ENCODE measurements around the gene ESR1.

DNA sequence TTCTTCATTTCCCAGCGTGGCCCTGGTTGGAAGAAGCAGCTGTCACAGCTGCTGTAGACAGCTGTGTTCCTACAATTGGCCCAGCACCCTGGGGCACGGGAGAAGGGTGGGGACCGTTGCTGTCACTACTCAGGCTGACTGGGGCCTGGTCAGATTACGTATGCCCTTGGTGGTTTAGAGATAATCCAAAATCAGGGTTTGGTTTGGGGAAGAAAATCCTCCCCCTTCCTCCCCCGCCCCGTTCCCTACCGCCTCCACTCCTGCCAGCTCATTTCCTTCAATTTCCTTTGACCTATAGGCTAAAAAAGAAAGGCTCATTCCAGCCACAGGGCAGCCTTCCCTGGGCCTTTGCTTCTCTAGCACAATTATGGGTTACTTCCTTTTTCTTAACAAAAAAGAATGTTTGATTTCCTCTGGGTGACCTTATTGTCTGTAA is 292.7 kb downstream of the ESR1 start:
- no peak for TF ChIP-seq CTCF (IDR thresholded peaks at IDR 0.05; ENCODE audit: low read depth, low read length, missing input control)
- TF ChIP-seq TAF1 (conservative IDR thresholded peaks at IDR 0.05) = no peak
- TF ChIP-seq, protein P1, sequence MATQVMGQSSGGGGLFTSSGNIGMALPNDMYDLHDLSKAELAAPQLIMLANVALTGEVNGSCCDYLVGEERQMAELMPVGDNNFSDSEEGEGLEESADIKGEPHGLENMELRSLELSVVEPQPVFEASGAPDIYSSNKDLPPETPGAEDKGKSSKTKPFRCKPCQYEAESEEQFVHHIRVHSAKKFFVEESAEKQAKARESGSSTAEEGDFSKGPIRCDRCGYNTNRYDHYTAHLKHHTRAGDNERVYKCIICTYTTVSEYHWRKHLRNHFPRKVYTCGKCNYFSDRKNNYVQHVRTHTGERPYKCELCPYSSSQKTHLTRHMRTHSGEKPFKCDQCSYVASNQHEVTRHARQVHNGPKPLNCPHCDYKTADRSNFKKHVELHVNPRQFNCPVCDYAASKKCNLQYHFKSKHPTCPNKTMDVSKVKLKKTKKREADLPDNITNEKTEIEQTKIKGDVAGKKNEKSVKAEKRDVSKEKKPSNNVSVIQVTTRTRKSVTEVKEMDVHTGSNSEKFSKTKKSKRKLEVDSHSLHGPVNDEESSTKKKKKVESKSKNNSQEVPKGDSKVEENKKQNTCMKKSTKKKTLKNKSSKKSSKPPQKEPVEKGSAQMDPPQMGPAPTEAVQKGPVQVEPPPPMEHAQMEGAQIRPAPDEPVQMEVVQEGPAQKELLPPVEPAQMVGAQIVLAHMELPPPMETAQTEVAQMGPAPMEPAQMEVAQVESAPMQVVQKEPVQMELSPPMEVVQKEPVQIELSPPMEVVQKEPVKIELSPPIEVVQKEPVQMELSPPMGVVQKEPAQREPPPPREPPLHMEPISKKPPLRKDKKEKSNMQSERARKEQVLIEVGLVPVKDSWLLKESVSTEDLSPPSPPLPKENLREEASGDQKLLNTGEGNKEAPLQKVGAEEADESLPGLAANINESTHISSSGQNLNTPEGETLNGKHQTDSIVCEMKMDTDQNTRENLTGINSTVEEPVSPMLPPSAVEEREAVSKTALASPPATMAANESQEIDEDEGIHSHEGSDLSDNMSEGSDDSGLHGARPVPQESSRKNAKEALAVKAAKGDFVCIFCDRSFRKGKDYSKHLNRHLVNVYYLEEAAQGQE (IDR thresholded peaks at IDR 0.05) = no peak
- TF ChIP-seq EGR1 (IDR thresholded peaks at IDR 0.05; ENCODE audit: low read depth in 2 of 2) = no peak
